ENCODE results near the gene NHSL2. TPM values are rescaled to one million over a fixed set of nuclear protein-coding genes. Genes with fewer than 3 reads are reported as not detected.

Gene NHSL2
- polyA plus RNA-seq, 1 of the 3 experiments (the other 2 are of a cell fraction) = 0.61 TPM

GRCh38 chrX:71992711-71993110 lies 82.1 kb downstream of the NHSL2 start (continued):
- TF ChIP-seq IRF3 (IDR thresholded peaks at IDR 0.05; ENCODE audit: low read depth, low read length) = no peak
- TF ChIP-seq EP300 (IDR thresholded peaks at IDR 0.05; ENCODE audit: borderline replicate concordance in 1 of 2, low read depth in 1 of 2, low read length in 1 of 2) = no peak

GRCh38 chrX:71993371-71993770 lies 82.7 kb downstream of the NHSL2 start:
- Histone ChIP-seq H3K27me3 (ENCODE audit: insufficient read depth) (peaks cover 8% of the 10 kb centered on the region; the same call in 1 of the 2 replicates), H3K4me2 (no peak overlapping the region), H3K27ac (ENCODE audit: low read depth in 2 of 2, low read length in 1 of 2) (no peak overlapping the region), H3K36me3 (replicated peaks in 1 of 2; ENCODE audit: control insufficient read depth in 1 of 2, insufficient read depth in 2 of 2, low read length in 1 of 2) (no peaks in the 10 kb centered on the region), H3K79me2 (ENCODE audit: insufficient read depth) (no peaks in the 10 kb centered on the region), H3F3A (replicated peaks; ENCODE audit: insufficient read depth) (no peaks in the 10 kb centered on the region), H3K4me3 (ENCODE audit: low read depth in 2 of 2, low read length in 1 of 2) (no peak overlapping the region), H3K4me1 (ENCODE audit: control insufficient read depth in 1 of 2, insufficient read depth in 2 of 2, low read depth in 1 of 2, low read length in 1 of 2) (no peaks in the 10 kb centered on the region; a peak in 1 of 4 replicates), H3K9me3 (no peaks in the 10 kb centered on the region), H3K9me2 (no peaks in the 10 kb centered on the region), H4K20me1 (ENCODE audit: insufficient read depth) (no peaks in the 10 kb centered on the region; the same call in 1 of the 2 replicates), H3K9ac (no peak overlapping the region), H2AFZ (ENCODE audit: low read depth) (no peak overlapping the region)
- no peak for DNase-seq
- POLR2A ChIA-PET = no interaction called here
- 56% methylated on average over 2 of the region's 2 CpGs for WGBS (ENCODE audit: low lambda C conversion rate)
- no peak for TF ChIP-seq RFX5 (IDR thresholded peaks at IDR 0.05; ENCODE audit: low read length)
- TF ChIP-seq EZH2phosphoT487 (IDR thresholded peaks at IDR 0.05; ENCODE audit: borderline replicate concordance, low read depth) = no peak
- TF ChIP-seq IRF3 (IDR thresholded peaks at IDR 0.05; ENCODE audit: low read depth, low read length) = no peak
- TF ChIP-seq CHD2 (IDR thresholded peaks at IDR 0.05; ENCODE audit: low read length, partially characterized antibody) = no peak
- TF ChIP-seq SIN3A (IDR thresholded peaks at IDR 0.05; ENCODE audit: borderline replicate concordance, low read depth, low read length) = no peak
- no peak for TF ChIP-seq PBX3 (IDR thresholded peaks at IDR 0.05)
- no peak for TF ChIP-seq NRF1 (IDR thresholded peaks at IDR 0.05; ENCODE audit: low read depth, low read length)
- no peak for TF ChIP-seq GABPA (IDR thresholded peaks at IDR 0.05; ENCODE audit: low read depth)
- no peak for TF ChIP-seq CTCF (IDR thresholded peaks at IDR 0.05)
- TF ChIP-seq SMC3 (IDR thresholded peaks at IDR 0.05; ENCODE audit: low read depth, low read length) = no peak
- no peak for TF ChIP-seq TAF1 (IDR thresholded peaks at IDR 0.05; ENCODE audit: borderline replicate concordance, low read depth, low read length)
- CTCF ChIA-PET = interaction anchor here (0.7 to 1.0 kb wide), 2 partner anchors 81 to 134 kb away, joined by 3 read pairs; no protein-coding TSS in a partner anchor
